ENCODE measurements around the gene KLHL40. TPM values are rescaled to one million over a fixed set of nuclear protein-coding genes. Genes with fewer than 3 reads are reported as not detected.
A peak's percentile ranks its signal among the peaks of the same experiment; 100 is the strongest.

The KLHL40 gene
- total RNA-seq, 1 experiment from 2014 or later, result not detected

DNA sequence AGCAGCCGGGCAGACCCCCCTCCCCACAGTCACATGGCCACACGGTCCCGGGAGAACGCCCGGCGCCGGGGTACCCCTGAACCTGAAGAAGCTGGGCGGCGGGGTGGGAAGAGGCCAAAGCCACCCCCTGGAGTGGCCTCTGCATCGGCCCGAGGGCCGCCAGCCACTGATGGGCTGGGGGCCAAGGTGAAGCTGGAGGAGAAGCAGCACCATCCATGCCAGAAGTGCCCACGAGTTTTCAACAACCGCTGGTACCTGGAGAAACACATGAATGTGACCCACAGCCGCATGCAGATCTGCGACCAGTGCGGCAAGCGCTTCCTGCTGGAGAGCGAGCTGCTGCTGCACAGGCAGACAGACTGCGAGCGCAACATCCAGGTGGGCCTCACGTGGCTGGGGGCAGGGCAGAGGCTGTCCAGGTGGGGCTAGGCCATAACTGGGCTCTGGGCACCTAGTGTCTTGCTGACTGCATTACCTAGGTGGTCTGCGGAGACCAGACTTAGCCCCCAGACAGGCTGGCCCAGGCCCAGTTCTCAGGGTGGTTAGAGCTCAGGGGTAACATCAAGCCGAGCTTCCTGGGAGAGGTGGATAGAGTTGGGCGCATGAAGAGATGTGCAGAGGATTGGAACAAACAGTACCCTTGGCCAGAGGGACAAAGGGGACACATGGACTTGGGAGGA is 25.7 kb upstream of the KLHL40 start:
- Histone ChIP-seq H2AK5ac (ENCODE audit: insufficient read length, low read length) (no peak overlapping the region), H2BK5ac (ENCODE audit: insufficient read length, low read length) (no peak overlapping the region), H2BK120ac (ENCODE audit: low read depth, low read length, poor library complexity, severe bottlenecking) (no peak overlapping the region), H3K4ac (ENCODE audit: low read depth, low read length) (no peak overlapping the region), H3K27me3 (ENCODE audit: insufficient read depth, low read length) (no peaks in the 10 kb centered on the region), H4K91ac (ENCODE audit: insufficient read length, low read depth, low read length) (no peak overlapping the region), H3T11ph (ENCODE audit: low read length) (no peak overlapping the region), H4K8ac (replicated peaks; ENCODE audit: insufficient read length, low read depth, low read length) (no peak overlapping the region), H2BK15ac (ENCODE audit: low read depth, low read length) (no peak overlapping the region), H2AFZ (ENCODE audit: low read length) (no peak overlapping the region), H3K27ac (ENCODE audit: insufficient read length, low read depth, low read length) (no peak overlapping the region), H3K23me2 (ENCODE audit: insufficient read length, low read depth, low read length, poor library complexity, severe bottlenecking) (no peaks in the 10 kb centered on the region), H3K14ac (ENCODE audit: insufficient read depth, low read length) (no peak overlapping the region; the same call in 1 of the 2 replicates), H3K9ac (ENCODE audit: extremely low read depth, insufficient read length, low read length) (no peak overlapping the region), H3K79me2 (ENCODE audit: insufficient read depth, low read length) (no peaks in the 10 kb centered on the region), H4K20me1 (ENCODE audit: control insufficient read depth, insufficient read depth, insufficient read length) (no peaks in the 10 kb centered on the region), H3K18ac (ENCODE audit: insufficient read length, low read depth, low read length) (no peak overlapping the region), H3K9me3 (ENCODE audit: control insufficient read depth, low read depth, low read length) (no peaks in the 10 kb centered on the region), H3K4me2 (ENCODE audit: insufficient read depth, insufficient read length, low read length) (no peak overlapping the region), H3K56ac (ENCODE audit: insufficient read length, low read depth, low read length) (no peak overlapping the region), H2BK12ac (ENCODE audit: insufficient read length, low read depth, low read length) (no peak overlapping the region), H3K79me1 (ENCODE audit: insufficient read depth, low read depth, low read length, poor library complexity, severe bottlenecking) (no peaks in the 10 kb centered on the region), H3K4me1 (ENCODE audit: insufficient read depth, low read length) (peaks cover 6% of the 10 kb centered on the region; the same call in 1 of the 2 replicates), H2BK20ac (ENCODE audit: low read depth, low read length, poor library complexity, severe bottlenecking) (no peak overlapping the region), H3K23ac (ENCODE audit: insufficient read length, low read depth, low read length) (no peak overlapping the region), H4K5ac (ENCODE audit: insufficient read length, low read depth, low read length) (no peak overlapping the region)
- no peak overlapping the region for H3K4me3 Mint-ChIP-seq
- no peaks in the 10 kb centered on the region for H3K9me3 Mint-ChIP-seq
- H3K36me3 Mint-ChIP-seq (ENCODE audit: insufficient read depth in 1 of 3, low read depth in 3 of 3), result peaks cover 3 to 21% (median 8%) of the 10 kb centered on the region in 3 experiments
- no peaks in the 10 kb centered on the region for H3K27me3 Mint-ChIP-seq (ENCODE audit: low read depth)
- DNase-seq, result peak; percentile 29
- H3K4me1 Mint-ChIP-seq, result peaks cover 2 to 22% of the 10 kb centered on the region in 2 experiments; a peak in 2 of 4 replicates
- TF ChIP-seq, protein P1, sequence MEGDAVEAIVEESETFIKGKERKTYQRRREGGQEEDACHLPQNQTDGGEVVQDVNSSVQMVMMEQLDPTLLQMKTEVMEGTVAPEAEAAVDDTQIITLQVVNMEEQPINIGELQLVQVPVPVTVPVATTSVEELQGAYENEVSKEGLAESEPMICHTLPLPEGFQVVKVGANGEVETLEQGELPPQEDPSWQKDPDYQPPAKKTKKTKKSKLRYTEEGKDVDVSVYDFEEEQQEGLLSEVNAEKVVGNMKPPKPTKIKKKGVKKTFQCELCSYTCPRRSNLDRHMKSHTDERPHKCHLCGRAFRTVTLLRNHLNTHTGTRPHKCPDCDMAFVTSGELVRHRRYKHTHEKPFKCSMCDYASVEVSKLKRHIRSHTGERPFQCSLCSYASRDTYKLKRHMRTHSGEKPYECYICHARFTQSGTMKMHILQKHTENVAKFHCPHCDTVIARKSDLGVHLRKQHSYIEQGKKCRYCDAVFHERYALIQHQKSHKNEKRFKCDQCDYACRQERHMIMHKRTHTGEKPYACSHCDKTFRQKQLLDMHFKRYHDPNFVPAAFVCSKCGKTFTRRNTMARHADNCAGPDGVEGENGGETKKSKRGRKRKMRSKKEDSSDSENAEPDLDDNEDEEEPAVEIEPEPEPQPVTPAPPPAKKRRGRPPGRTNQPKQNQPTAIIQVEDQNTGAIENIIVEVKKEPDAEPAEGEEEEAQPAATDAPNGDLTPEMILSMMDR (conservative IDR thresholded peaks at IDR 0.05), result no peak
- no CpG with 5 or more reads among the region's 25 CpGs for WGBS (ENCODE audit: extremely low coverage, insufficient read length, low lambda C conversion rate)
- H3K27ac Mint-ChIP-seq, result peak overlapping the region in 1 of 3 experiments; percentile 89; a peak in 2 of 7 replicates

Measured in H9 (cell line).